Stimulated activated CD8-positive, alpha-beta memory T cell treated with anti-CD3 and anti-CD28 coated beads, Interleukin-15, amount 100 ng/mL, for 24 hours (primary cell): ENCODE results near the gene LILRA6.
"Not testable (repeated sequence)": the region's sequence is repeated elsewhere in the genome, so short reads cannot be mapped to it uniquely, and the experiment has no call there.

Source experiments
- DNase-seq: peaks from one replicate; pipeline ENCODE4 v3.0.0-alpha.2; 2020; ENCODE audit warnings: low read depth

The LILRA6 gene

GRCh38 chr19:54207983-54208783 lies 34.4 kb downstream of the LILRA6 start:
- DNase-seq, result no peak

- no peak for DNase-seq
These were observed 35.0 kb downstream of the LILRA6 start for GRCh38 chr19:54207676-54207982.

- not testable (repeated sequence) for DNase-seq
These were observed 35.4 kb downstream of the LILRA6 start for GRCh38 chr19:54207193-54207592.

GRCh38 chr19:54206831-54207177 lies 35.8 kb downstream of the LILRA6 start:
- no peak for DNase-seq

DNA sequence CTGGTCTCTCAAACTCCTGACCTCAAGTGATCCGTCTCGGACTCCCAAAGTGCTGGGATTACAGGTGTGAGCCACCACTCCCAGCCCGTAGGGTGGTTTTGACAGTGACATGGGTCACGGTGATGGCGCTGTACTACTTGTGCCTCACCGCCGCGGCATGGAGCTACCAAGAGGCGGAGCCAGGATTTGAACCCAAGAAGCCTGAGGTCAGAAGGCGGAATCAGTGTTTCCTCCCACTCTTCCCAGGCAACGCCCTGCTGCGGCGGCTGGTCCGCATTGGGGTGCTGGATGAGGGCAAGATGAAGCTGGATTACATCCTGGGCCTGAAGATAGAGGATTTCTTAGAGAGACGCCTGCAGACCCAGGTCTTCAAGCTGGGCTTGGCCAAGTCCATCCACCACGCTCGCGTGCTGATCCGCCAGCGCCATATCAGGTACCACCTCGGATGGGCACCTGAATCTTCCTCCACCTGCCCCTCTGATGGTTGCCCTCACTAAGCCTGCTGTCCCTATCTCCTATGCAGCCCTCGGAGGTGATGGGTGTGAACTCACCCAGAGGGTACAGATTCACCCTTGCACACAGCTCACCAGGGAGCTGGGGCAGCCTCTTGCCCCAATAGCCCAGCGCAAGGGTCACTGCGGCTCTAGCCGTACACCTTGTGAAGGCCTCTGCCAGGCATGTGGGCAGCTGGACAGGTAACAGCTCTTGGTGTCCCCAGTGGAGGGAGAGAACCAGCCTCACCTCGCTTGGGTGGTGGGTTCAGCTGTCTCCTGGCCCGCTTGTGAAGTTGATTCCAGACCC lies 36.4 kb downstream of the LILRA6 start:
- no peak for DNase-seq

- no peak for DNase-seq
These were observed 37.7 kb downstream of the LILRA6 start for GRCh38 chr19:54204767-54205468.

- no peak for DNase-seq
These were observed 39.4 kb downstream of the LILRA6 start for GRCh38 chr19:54203151-54203611.

GRCh38 chr19:54201980-54202379 lies 40.6 kb downstream of the LILRA6 start:
- no peak for DNase-seq

GRCh38 chr19:54201172-54201701 lies 41.4 kb downstream of the LILRA6 start:
- no peak for DNase-seq

- DNase-seq, result no peak
These were observed 43.2 kb downstream of the LILRA6 start for GRCh38 chr19:54199401-54199800.

DNA sequence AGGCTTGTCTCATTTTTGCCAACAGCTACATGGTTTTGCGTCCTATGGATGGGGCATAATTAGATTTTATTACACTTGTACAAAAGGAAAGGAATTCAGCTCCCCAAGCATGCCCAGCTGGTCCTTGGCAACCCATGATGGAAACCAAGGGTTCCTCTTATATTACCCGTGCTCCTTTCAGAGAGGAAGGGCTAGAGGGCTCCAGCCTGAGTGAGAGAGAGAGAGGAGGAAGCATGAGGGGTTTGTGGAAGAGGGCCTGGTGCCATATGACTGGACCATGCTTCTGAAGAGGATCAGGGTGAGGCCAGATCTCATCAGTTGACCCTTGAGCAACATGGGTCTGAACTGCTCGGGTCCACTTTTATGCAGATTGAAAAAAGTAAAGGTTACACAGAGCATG lies 45.5 kb downstream of the LILRA6 start:
- DNase-seq, result no peak

DNA sequence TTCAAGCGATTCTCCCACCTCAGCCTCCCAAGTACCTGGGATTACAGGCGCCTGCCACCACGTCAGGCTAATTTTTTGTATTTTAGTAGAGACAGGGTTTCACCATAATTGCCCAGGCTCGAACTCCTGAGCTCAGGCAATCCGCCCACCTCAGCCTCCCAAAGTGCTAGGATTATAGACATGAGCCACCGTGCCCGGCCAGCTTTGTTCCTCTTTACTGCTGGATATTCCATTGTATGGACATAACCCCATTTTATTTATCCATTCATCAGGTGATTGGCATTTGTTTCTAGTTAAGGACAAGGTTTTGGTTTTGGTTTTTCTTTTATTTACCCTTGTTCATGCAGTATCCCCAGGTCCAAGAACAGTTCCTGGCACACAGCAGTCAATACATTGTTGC lies 46.1 kb downstream of the LILRA6 start:
- no peak for DNase-seq

DNA sequence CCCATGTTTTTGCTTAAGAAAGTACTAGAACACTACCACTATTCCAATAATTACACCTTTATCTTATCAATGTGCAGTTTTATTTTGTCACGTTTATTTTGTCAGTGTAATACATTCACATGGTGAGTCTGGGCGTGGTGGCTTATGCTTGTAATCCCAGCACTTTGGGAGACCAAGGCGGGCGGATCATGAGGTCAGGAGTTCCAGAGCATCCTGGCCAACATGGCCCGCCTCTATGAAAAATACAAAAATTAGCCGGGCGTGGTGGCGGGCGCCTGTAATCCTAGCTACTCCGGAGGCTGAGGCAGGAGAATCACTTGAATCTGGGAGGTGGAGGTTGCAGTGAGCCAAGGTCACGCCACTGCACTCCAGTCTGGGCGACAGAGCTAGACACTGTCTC lies 48.1 kb downstream of the LILRA6 start:
- not testable (repeated sequence) for DNase-seq

- no peak for DNase-seq
These were observed 49.6 kb downstream of the LILRA6 start for GRCh38 chr19:54193011-54193410.

DNA sequence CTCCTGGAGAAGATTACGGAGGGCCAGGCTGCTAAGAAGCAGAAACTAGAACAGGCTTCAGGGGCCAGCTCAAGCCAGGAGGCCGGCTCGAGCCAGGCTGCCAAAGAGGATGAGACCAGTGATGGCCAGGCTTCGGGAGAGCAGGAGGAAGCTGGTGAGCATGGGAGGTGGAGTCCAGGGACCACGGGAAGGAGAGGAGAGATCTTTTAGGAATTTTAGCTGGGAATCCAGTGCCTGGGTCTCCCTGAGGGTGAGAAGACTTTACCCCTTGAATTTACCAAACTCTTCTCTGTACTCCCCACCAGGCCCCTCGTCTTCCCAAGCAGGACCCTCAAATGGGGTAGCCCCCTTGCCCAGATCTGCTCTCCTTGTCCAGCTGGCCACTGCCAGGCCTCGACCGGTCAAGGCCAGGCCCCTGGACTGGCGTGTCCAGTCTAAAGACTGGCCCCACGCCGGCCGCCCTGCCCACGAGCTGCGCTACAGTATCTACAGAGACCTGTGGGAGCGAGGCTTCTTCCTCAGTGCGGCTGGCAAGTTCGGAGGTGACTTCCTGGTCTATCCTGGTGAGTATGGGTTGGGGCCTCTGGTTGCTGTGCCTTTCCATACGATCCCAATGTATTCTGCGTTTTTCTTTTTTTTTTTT lies 50.7 kb downstream of the LILRA6 start:
- no peak for DNase-seq

DNA sequence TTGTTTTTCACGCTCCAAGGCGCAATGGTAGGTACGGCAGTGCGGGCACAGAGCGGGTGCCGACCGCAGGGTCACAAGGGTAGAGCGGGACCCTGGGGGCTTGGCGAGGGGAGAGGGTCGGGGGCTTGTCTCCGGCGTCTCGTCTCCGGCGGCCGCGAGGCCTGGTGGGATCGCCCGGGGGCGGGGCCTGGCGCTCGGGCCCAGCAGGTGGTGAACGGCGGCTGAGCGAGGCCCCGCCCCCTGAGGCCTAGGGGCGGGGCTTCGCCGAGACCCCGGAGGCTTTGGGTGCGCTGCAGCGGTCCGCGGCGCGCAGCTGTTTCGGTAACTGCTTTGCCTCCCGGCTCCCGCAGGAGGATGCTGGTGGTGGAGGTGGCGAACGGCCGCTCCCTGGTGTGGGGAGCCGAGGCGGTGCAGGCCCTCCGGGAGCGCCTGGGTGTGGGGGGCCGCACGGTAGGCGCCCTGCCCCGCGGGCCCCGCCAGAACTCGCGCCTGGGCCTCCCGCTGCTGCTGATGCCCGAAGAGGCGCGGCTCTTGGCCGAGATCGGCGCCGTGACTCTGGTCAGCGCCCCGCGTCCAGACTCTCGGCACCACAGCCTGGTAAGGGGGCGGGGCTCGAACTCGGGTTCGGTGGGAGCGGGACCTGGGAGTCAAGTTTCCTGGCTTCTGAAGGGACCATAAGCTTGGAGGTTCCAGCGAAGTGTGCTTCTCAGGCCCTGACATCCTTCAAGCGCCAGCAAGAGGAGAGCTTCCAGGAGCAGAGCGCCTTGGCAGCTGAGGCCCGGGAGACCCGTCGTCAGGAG lies 51.4 kb downstream of the LILRA6 start, which contains the start of gene TSEN34:
TSS of gene TSEN34 (plus strand) at position 298 of the 800 bp plus-strand sequence. CDS start at position 355, 57 bp downstream.
- peak; percentile 75 for DNase-seq

GRCh38 chr19:54190503-54191010 lies 52.0 kb downstream of the LILRA6 start:
- DNase-seq, result peak; percentile 97

DNA sequence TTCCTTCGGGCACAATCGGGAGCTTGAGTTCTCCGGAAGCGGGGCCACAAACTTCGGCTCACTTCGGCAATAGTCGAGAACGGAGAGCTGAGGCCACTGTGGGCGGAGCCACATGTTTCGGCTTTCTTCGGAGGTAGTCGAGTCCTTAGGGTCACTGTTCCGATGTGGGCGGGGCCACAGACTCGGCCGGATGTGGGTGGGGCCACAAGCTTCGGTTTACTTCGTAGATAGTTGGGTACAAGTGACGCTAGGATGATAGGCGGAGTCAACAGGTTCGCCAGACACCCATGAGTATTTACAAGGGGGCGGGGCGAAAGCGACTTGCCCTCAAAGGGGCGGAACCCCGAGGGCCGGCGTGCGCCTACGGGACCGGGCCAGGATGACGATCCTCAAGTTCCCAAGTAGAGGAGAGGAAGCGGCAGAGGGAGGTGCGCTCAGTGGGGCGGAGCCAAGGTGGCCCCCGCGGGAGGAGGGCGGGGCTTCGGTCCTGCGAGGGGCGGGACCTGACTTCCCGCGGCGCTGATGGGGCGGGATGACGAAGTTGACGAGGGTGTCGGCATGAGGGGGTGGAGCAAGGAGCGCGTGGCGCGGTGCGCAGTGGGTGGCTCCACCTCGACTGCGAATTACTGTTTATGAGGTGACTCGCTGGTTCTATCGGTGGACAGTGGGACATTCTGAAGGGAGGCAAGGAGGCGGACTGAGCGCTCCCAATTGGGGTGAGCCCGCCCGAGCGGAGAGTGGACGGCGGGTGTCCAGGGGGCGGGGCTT lies 52.7 kb downstream of the LILRA6 start:
- peak; percentile 97 for DNase-seq

- no peak for DNase-seq
These were observed 53.4 kb downstream of the LILRA6 start, which contains the start of gene MBOAT7 for GRCh38 chr19:54189145-54189734. Gene MBOAT7, minus strand, starts transcription at chr19:54189580. Its CDS starts 1,072 bp downstream, at chr19:54188508.
